CD8-positive, alpha-beta memory T cell (primary cell): Measurements from ENCODE around the gene CCDC122. TPM values are rescaled to one million over a fixed set of nuclear protein-coding genes. Genes with fewer than 3 reads are reported as not detected.

ENCODE experiments used
- CTCF ChIA-PET: fragments of 350-600 bp; sonication (Branson Sonifier 250); formaldehyde crosslinking; loops from one replicate; lab custom pipeline; 2021; ENCODE audit warnings: antibody characterized with exemption; lab: Charles Lee
- POLR2A ChIA-PET: fragments of 350-600 bp; sonication (Branson Sonifier 250); formaldehyde crosslinking; loops from one replicate; lab custom pipeline; 2021; ENCODE audit warnings: antibody characterized with exemption; lab: Charles Lee
- DNase-seq, 5 donors: peaks; one replicate each; pipeline versions ENCODE4 v3.0.0 to v3.0.0-alpha.2; 2020 to 2022; ENCODE audit warnings: mixed read lengths in 1 of 5
- H3K27ac ChIP-seq: one replicate; pipeline ENCODE4 v1.7.0; 2013; ENCODE audit warnings: low read depth, mild to moderate bottlenecking, low read length, moderate library complexity
- H3K27me3 ChIP-seq: 2 replicates; pipeline ENCODE4 v1.7.0; 2013; ENCODE audit warnings: low read length, mild to moderate bottlenecking; ENCODE audit not compliant: insufficient read depth, poor library complexity, severe bottlenecking
- H3K36me3 ChIP-seq: 2 replicates; pipeline ENCODE4 v1.7.0; 2013; ENCODE audit warnings: mild to moderate bottlenecking, low read length, moderate library complexity; ENCODE audit not compliant: insufficient read depth
- H3K4me1 ChIP-seq: 2 replicates; pipeline ENCODE4 v1.7.0; 2013; ENCODE audit warnings: mild to moderate bottlenecking, low read length, moderate library complexity; ENCODE audit not compliant: insufficient read depth
- H3K4me3 ChIP-seq: 2 replicates; pipeline ENCODE4 v1.7.0; 2013; ENCODE audit warnings: mild to moderate bottlenecking, low read length
- H3K9me3 ChIP-seq: 2 replicates; pipeline ENCODE4 v1.7.0; 2013; ENCODE audit warnings: mild to moderate bottlenecking, low read length
- H3K27ac Mint-ChIP-seq, 8 donors: one replicate each; pipeline ENCODE4 v1.8.0; 2020 to 2021; ENCODE audit warnings: mixed read lengths in 8 of 8, mild to moderate bottlenecking in 6 of 8, inconsistent platforms in 3 of 8, moderate library complexity in 3 of 8
- H3K27me3 Mint-ChIP-seq, 2 donors: one replicate each; pipeline ENCODE4 v1.8.0; 2020 to 2021; ENCODE audit warnings: mixed read lengths in 2 of 2, mild to moderate bottlenecking in 1 of 2, moderate library complexity in 1 of 2
- H3K36me3 Mint-ChIP-seq, 3 donors: one replicate each; pipeline ENCODE4 v1.8.0; 2020 to 2021; ENCODE audit warnings: mixed read lengths in 3 of 3, inconsistent platforms in 1 of 3, mild to moderate bottlenecking in 1 of 3
- H3K4me1 Mint-ChIP-seq, 3 donors: one replicate each; pipeline ENCODE4 v1.8.0; 2020 to 2021; ENCODE audit warnings: mixed read lengths in 3 of 3, inconsistent platforms in 1 of 3, mild to moderate bottlenecking in 1 of 3
- H3K4me3 Mint-ChIP-seq, 7 donors: one replicate each; pipeline ENCODE4 v1.8.0; 2020 to 2021; ENCODE audit warnings: mixed read lengths in 7 of 7, mild to moderate bottlenecking in 6 of 7, moderate library complexity in 4 of 7, inconsistent platforms in 2 of 7
- H3K9me3 Mint-ChIP-seq, 5 donors: one replicate each; pipeline ENCODE4 v1.8.0; 2020 to 2022; ENCODE audit warnings: mixed read lengths in 5 of 5, mild to moderate bottlenecking in 3 of 5, moderate library complexity in 2 of 5, inconsistent platforms in 1 of 5
- polyA plus RNA-seq: library from polyadenylated mRNA; unstranded; fragments of 300-500 nt; fragmentation: Illumina TruSeq; gene quantifications from one replicate; pipeline ENCODE4 v1.2.3, GENCODE V29; 2021
- total RNA-seq, 2 experiments: library from RNA; stranded (reverse); gene quantifications; one replicate each; pipeline ENCODE4 v1.2.3, GENCODE V29; 2021

CCDC122 gene
- total and polyA plus RNA-seq, 3 experiments from 2014 or later, result 1.1 to 3.7 (median 2.4) TPM

DNA sequence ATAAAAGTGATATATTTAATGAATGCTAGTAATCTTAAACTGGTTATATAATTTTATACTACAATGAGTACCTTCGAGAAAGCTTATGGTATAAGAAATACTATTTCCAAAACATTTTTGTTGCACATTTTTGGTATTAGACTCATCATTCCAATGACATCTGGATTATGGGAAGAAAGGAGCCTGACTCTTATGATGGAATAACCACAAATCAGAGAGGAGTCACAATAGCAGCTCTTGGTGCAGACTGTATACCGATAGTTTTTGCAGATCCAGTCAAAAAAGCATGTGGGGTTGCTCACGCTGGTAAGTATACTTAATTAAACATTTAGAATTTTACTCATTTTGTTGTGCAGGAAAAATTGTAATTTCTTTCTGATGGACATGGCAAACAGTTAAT, 4.1 kb upstream of the CCDC122 start:
- DNase-seq, result no peak
- Mint-ChIP-seq H3K27me3 (peaks cover 0 to 8% of the 10 kb centered on the region in 2 donors), H3K4me1 (peaks cover 7 to 19% (median 19%) of the 10 kb centered on the region in 3 donors), H3K4me3 (no peak overlapping the region), H3K27ac (no peak overlapping the region), H3K36me3 (peaks cover 0 to 7% (median 0%) of the 10 kb centered on the region in 3 donors), H3K9me3 (no peaks in the 10 kb centered on the region)
- Histone ChIP-seq H3K27ac (no peak overlapping the region), H3K4me3 (no peak overlapping the region), H3K4me1 (peaks cover 7% of the 10 kb centered on the region), H3K27me3 (no peaks in the 10 kb centered on the region), H3K9me3 (no peaks in the 10 kb centered on the region), H3K36me3 (no peaks in the 10 kb centered on the region)
- ChIA-PET POLR2A (no interaction called here), CTCF (no interaction called here)

DNA sequence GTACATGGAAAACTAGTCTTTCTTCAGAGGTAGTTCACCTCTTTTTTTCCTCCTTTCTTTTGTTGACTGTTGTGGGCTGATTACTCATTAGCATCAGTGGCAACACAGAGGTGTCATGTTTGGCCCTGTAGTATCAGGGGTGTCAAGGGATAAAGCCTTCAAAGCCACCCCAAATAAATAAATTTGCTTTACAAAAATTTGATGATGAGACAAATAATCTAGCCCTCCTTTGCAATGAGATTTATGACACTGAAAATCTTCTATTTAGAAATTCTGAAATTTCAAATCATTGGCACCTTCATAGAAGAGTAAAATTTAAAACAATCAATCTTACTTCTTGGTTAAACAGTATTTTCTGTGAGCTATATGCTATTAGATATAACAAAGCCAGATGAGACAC, 2.0 kb upstream of the CCDC122 start:
- CTCF ChIA-PET, result no interaction called here
- Mint-ChIP-seq H3K36me3 (peaks cover 0 to 8% (median 0%) of the 10 kb centered on the region in 3 donors), H3K4me1 (peaks cover 12 to 36% (median 25%) of the 10 kb centered on the region in 3 donors), H3K9me3 (no peaks in the 10 kb centered on the region), H3K27ac (peak overlapping the region in 1 of 8 donors; percentile 18), H3K27me3 (peaks cover 0 to 8% of the 10 kb centered on the region in 2 donors), H3K4me3 (peak overlapping the region in 4 of 7 donors; percentile 3 to 50 (median 26))
- POLR2A ChIA-PET, result no interaction called here
- H3K4me3 ChIP-seq, result no peak overlapping the region
- no peak overlapping the region for H3K27ac ChIP-seq
- peaks cover 14% of the 10 kb centered on the region for H3K4me1 ChIP-seq
- H3K36me3 ChIP-seq, result no peaks in the 10 kb centered on the region
- no peaks in the 10 kb centered on the region for H3K9me3 ChIP-seq
- no peaks in the 10 kb centered on the region for H3K27me3 ChIP-seq
- DNase-seq, result no peak

DNA sequence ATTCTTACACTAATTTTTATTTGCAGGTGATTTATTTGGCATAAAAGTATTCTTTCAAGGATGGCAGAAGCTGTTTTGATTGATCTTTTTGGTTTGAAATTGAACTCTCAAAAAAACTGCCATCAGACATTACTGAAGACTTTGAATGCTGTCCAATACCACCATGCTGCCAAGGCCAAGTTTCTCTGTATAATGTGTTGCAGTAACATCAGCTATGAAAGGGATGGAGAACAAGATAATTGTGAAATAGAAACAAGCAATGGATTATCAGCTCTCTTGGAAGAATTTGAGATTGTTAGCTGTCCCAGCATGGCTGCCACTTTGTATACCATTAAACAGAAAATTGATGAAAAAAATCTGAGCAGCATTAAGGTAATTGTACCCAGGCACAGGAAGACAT, 1.4 kb upstream of the CCDC122 start:
- H3K36me3 Mint-ChIP-seq, result peaks cover 0 to 8% (median 0%) of the 10 kb centered on the region in 3 donors
- peak overlapping the region in 2 of 7 donors; percentile 47 to 92 for H3K4me3 Mint-ChIP-seq
- no peaks in the 10 kb centered on the region for H3K9me3 Mint-ChIP-seq
- Histone ChIP-seq H3K36me3 (no peaks in the 10 kb centered on the region), H3K27me3 (no peaks in the 10 kb centered on the region), H3K4me1 (peaks cover 14% of the 10 kb centered on the region), H3K4me3 (no peak overlapping the region), H3K27ac (no peak overlapping the region), H3K9me3 (no peaks in the 10 kb centered on the region)
- H3K4me1 Mint-ChIP-seq, result peaks cover 12 to 36% (median 25%) of the 10 kb centered on the region in 3 donors
- peaks cover 0 to 8% of the 10 kb centered on the region in 2 donors for H3K27me3 Mint-ChIP-seq
- DNase-seq, result no peak
- peak overlapping the region in 2 of 8 donors; percentile 18 to 37 for H3K27ac Mint-ChIP-seq
- CTCF ChIA-PET, result no interaction called here
- POLR2A ChIA-PET, result no interaction called here

DNA sequence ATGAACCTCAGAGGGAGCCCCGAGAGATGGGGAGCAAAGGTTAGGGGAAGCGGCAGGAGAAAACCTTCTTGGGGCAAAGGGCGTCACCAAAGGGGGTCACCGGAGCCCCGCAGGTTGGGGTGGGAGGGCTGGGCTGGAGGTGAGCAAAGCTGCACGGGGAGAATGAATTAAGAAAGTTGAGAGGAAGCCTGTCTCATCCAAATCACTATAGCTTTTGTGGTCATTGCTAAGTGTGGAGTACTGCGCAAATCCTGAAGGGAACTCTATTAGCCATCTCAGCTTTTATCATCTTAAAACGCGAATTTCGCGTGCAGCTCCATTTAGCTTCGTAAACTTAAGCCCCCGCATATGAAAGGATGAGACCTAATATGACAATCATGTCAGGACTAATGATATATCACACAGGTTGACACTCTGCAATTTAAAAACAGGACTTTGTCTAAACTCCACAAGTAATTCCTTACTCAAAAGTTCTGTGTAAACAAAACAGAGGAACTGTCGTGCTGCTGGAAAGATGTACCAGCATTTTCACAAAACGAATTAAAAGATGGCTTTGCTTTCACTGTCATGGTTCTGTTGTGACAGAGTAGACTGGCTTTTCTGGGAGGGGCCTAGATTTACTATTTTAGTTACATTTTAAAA, 795 bp upstream of the CCDC122 start:
- H3K36me3 Mint-ChIP-seq, result peaks cover 0 to 5% (median 0%) of the 10 kb centered on the region in 3 donors
- CTCF ChIA-PET, result interaction anchor here (1.7 to 2.0 kb wide), 2 partner anchors 28 to 557 kb away, joined by 5 read pairs; no protein-coding TSS in a partner anchor

DNA sequence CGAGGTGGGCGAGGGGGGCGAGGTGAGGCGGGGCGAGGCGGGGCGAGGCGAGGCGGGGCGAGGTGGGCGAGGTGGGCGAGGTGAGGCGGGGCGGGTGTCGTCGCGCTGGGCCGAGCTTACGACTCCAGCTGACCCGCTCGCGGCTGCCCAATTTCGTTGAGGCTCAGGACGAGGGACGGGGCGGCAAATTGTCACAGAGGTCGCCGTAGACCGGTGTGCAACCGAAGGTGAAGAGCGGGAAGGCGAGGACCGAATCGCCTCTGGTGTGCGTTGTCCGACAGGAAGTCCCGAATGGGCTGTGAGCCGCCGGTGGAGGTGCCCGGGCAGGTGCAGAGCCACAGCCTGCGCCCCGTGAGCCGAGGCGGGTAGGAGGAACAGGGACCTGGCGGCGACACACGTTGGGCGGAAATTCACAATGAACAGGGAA, 228 bp upstream of the CCDC122 start, which contains the start of gene LACC1:
TSS of gene LACC1 (plus strand) at position 150 of the 427 bp plus-strand sequence. CDS start 1,082 bp downstream, outside the sequence.
- Mint-ChIP-seq H3K27ac (peak within 1 kb of the TSS; percentile 79 to 100 (median 90)), H3K9me3 (no peaks in the 10 kb centered on the region), H3K27me3 (peaks cover 0 to 8% of the 10 kb centered on the region in 2 donors), H3K4me1 (peaks cover 12 to 36% (median 25%) of the 10 kb centered on the region in 3 donors), H3K4me3 (peak within 1 kb of the TSS; percentile 86 to 98 (median 91)), H3K36me3 (peaks cover 0 to 3% (median 0%) of the 10 kb centered on the region in 3 donors)
- H3K36me3 ChIP-seq, result no peaks in the 10 kb centered on the region
- peak in 4 of 5 donors; percentile 25 to 58 (median 32) for DNase-seq
- ChIA-PET CTCF (interaction anchor here (1.7 to 2.0 kb wide), 2 partner anchors 29 to 557 kb away, joined by 5 read pairs; no protein-coding TSS in a partner anchor), POLR2A (interaction anchor here (1.2 kb wide), 1 partner anchor 1038 kb away, joined by 3 read pairs; no protein-coding TSS in a partner anchor)
- H3K4me3 ChIP-seq, result peak within 1 kb of the TSS; percentile 61
- H3K27ac ChIP-seq, result peak within 1 kb of the TSS; percentile 13
- peaks cover 14% of the 10 kb centered on the region for H3K4me1 ChIP-seq
- no peaks in the 10 kb centered on the region for H3K9me3 ChIP-seq
- no peaks in the 10 kb centered on the region for H3K27me3 ChIP-seq

More for the DNA sequence above, 795 bp upstream of the CCDC122 start:
- Histone ChIP-seq H3K4me1 (peaks cover 14% of the 10 kb centered on the region), H3K27ac (no peak overlapping the region), H3K36me3 (no peaks in the 10 kb centered on the region), H3K27me3 (no peaks in the 10 kb centered on the region), H3K9me3 (no peaks in the 10 kb centered on the region), H3K4me3 (peak overlapping the region; percentile 61)
- Mint-ChIP-seq H3K27ac (peak overlapping the region; percentile 37 to 100 (median 90)), H3K27me3 (peaks cover 0 to 8% of the 10 kb centered on the region in 2 donors), H3K9me3 (no peaks in the 10 kb centered on the region), H3K4me3 (peak overlapping the region; percentile 86 to 98 (median 91)), H3K4me1 (peaks cover 12 to 36% (median 25%) of the 10 kb centered on the region in 3 donors)
- no peak for DNase-seq
- POLR2A ChIA-PET, result no interaction called here

DNA sequence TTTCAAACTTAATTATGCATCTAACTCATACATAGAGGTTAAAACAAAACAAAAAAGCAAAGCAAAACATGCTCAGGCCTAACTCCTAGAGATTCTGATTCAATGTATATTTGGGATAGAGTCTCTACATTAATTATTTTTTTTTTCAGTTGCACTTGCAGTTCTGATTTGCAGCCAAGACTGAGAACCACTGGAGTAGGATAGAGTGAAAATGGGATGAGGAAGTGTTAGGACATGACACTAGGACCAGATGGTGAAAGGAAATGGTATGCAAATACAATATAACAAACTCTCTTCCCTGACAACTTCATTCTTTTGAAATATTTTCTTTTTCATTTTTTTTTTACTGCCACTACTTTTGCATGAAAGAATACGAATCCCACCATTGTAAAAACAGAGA, 1.8 kb downstream of the CCDC122 start:
- no peak for DNase-seq
- POLR2A ChIA-PET, result no interaction called here
- H3K36me3 Mint-ChIP-seq, result peaks cover 0 to 3% (median 0%) of the 10 kb centered on the region in 3 donors
- no peaks in the 10 kb centered on the region for H3K9me3 Mint-ChIP-seq
- H3K27ac Mint-ChIP-seq, result peak overlapping the region; percentile 73 to 100 (median 92)
- H3K4me3 Mint-ChIP-seq, result peak overlapping the region in 6 of 7 donors; percentile 14 to 98 (median 72)
- H3K4me1 Mint-ChIP-seq, result peaks cover 12 to 36% (median 25%) of the 10 kb centered on the region in 3 donors
- Histone ChIP-seq H3K27me3 (no peaks in the 10 kb centered on the region), H3K9me3 (no peaks in the 10 kb centered on the region), H3K4me3 (no peak overlapping the region), H3K4me1 (peaks cover 14% of the 10 kb centered on the region), H3K27ac (no peak overlapping the region), H3K36me3 (no peaks in the 10 kb centered on the region)
- CTCF ChIA-PET, result interaction anchor here (0.9 to 1.1 kb wide), 2 partner anchors 28 to 73 kb away, joined by 3 read pairs; no protein-coding TSS in a partner anchor
- peaks cover 0 to 3% of the 10 kb centered on the region in 2 donors for H3K27me3 Mint-ChIP-seq

DNA sequence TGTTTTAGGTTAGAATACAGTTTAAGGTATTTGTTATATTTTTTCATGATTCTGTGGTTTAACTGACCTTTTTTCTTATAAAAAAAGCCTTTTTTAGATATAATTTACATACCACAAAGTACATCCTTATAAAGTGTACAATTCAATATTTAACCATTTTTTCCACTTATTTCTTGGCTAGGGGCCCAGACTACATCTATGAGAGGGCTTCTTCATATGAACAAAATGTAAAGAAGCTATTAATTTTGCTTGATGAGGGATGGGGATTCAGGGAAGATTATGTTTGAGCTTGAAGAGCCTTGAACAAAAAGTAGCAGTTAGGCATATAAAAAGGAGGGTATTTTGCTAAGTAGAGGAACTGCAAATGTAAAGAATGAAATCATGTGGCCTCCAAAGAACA, 2.2 kb downstream of the CCDC122 start:
- peaks cover 0 to 2% of the 10 kb centered on the region in 2 donors for H3K27me3 Mint-ChIP-seq
- CTCF ChIA-PET, result interaction anchor here (0.9 kb wide), 1 partner anchor 73 kb away, joined by 3 read pairs; no protein-coding TSS in a partner anchor
- Histone ChIP-seq H3K9me3 (no peaks in the 10 kb centered on the region), H3K36me3 (no peaks in the 10 kb centered on the region), H3K4me1 (peaks cover 14% of the 10 kb centered on the region), H3K4me3 (no peak overlapping the region), H3K27me3 (no peaks in the 10 kb centered on the region), H3K27ac (no peak overlapping the region)
- POLR2A ChIA-PET, result no interaction called here
- H3K9me3 Mint-ChIP-seq, result no peaks in the 10 kb centered on the region
- H3K4me1 Mint-ChIP-seq, result peaks cover 12 to 36% (median 25%) of the 10 kb centered on the region in 3 donors
- no peak for DNase-seq
- H3K27ac Mint-ChIP-seq, result peak overlapping the region; percentile 6 to 94 (median 86)
- H3K36me3 Mint-ChIP-seq, result peaks cover 0 to 3% (median 0%) of the 10 kb centered on the region in 3 donors
- H3K4me3 Mint-ChIP-seq, result peak overlapping the region in 4 of 7 donors; percentile 39 to 98 (median 75)
